ENCODE data around the gene PLCL2.
A peak's percentile ranks its signal among the peaks of the same experiment; 100 is the strongest.

Gene PLCL2

GRCh38 chr3:16868513-16868912 lies 16.2 kb upstream of the PLCL2 start:
- H3K27ac ChIP-seq (ENCODE audit: low read depth, low read length) = no peak overlapping the region
- H3K9me3 ChIP-seq (ENCODE audit: control insufficient read depth, insufficient read depth, low read length) = no peaks in the 10 kb centered on the region
- H3K9ac ChIP-seq (ENCODE audit: low read depth, low read length) = no peak overlapping the region
- no peaks in the 10 kb centered on the region for H3K36me3 ChIP-seq (ENCODE audit: control insufficient read depth, insufficient read depth, low read length)
- H3K4me3 ChIP-seq (ENCODE audit: low read depth, low read length) = no peak overlapping the region
- H3K4me1 ChIP-seq (ENCODE audit: control insufficient read depth, insufficient read depth, low read length) = peaks cover 2% of the 10 kb centered on the region; the same call in 1 of the 2 replicates
- H3K27me3 ChIP-seq (ENCODE audit: control insufficient read depth, insufficient read depth, low read length) = no peaks in the 10 kb centered on the region

- Histone ChIP-seq H3K36me3 (ENCODE audit: control insufficient read depth, insufficient read depth, low read length) (no peaks in the 10 kb centered on the region), H3K9me3 (ENCODE audit: control insufficient read depth, insufficient read depth, low read length) (no peaks in the 10 kb centered on the region), H3K4me3 (ENCODE audit: low read depth, low read length) (no peak overlapping the region), H3K4me1 (ENCODE audit: control insufficient read depth, insufficient read depth, low read length) (peaks cover 2% of the 10 kb centered on the region; the same call in 1 of the 2 replicates), H3K9ac (ENCODE audit: low read depth, low read length) (no peak overlapping the region), H3K27me3 (ENCODE audit: control insufficient read depth, insufficient read depth, low read length) (no peaks in the 10 kb centered on the region), H3K27ac (ENCODE audit: low read depth, low read length) (no peak overlapping the region)
Observed at GRCh38 chr3:16869261-16870005, 15.3 kb upstream of the PLCL2 start.

GRCh38 chr3:16871915-16872842 lies 12.6 kb upstream of the PLCL2 start:
- Histone ChIP-seq H3K9ac (ENCODE audit: low read depth, low read length) (no peak overlapping the region), H3K27ac (ENCODE audit: low read depth, low read length) (no peak overlapping the region), H3K36me3 (ENCODE audit: control insufficient read depth, insufficient read depth, low read length) (no peaks in the 10 kb centered on the region), H3K4me1 (ENCODE audit: control insufficient read depth, insufficient read depth, low read length) (peaks cover 2% of the 10 kb centered on the region; the same call in 1 of the 2 replicates), H3K9me3 (ENCODE audit: control insufficient read depth, insufficient read depth, low read length) (no peaks in the 10 kb centered on the region), H3K27me3 (ENCODE audit: control insufficient read depth, insufficient read depth, low read length) (no peaks in the 10 kb centered on the region), H3K4me3 (ENCODE audit: low read depth, low read length) (no peak overlapping the region)

DNA sequence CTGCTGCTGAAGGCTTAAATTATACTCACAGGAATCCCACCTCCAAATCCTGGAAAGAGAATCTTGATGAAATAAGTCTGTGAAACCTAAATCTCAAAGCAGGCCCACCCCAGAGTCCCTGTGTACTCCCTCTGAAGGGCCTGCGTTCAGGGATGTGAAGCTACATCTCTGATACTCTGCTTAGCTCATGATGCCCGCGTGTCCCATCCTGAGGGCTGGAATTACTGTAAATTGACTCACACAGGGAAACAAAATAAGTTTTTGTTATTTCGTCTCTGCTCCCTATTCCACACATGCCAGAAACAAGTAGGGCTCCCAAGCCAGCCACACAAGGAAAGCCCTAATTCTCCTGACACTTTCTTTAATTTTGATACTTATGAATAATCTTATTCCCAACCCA lies 10.9 kb upstream of the PLCL2 start:
- no peaks in the 10 kb centered on the region for H3K27me3 ChIP-seq (ENCODE audit: control insufficient read depth, insufficient read depth, low read length)
- H3K36me3 ChIP-seq (ENCODE audit: control insufficient read depth, insufficient read depth, low read length) = no peaks in the 10 kb centered on the region
- peaks cover 2% of the 10 kb centered on the region; the same call in 1 of the 2 replicates for H3K4me1 ChIP-seq (ENCODE audit: control insufficient read depth, insufficient read depth, low read length)
- no peak overlapping the region for H3K9ac ChIP-seq (ENCODE audit: low read depth, low read length)
- H3K27ac ChIP-seq (ENCODE audit: low read depth, low read length) = no peak overlapping the region
- H3K4me3 ChIP-seq (ENCODE audit: low read depth, low read length) = no peak overlapping the region
- H3K9me3 ChIP-seq (ENCODE audit: control insufficient read depth, insufficient read depth, low read length) = no peaks in the 10 kb centered on the region

DNA sequence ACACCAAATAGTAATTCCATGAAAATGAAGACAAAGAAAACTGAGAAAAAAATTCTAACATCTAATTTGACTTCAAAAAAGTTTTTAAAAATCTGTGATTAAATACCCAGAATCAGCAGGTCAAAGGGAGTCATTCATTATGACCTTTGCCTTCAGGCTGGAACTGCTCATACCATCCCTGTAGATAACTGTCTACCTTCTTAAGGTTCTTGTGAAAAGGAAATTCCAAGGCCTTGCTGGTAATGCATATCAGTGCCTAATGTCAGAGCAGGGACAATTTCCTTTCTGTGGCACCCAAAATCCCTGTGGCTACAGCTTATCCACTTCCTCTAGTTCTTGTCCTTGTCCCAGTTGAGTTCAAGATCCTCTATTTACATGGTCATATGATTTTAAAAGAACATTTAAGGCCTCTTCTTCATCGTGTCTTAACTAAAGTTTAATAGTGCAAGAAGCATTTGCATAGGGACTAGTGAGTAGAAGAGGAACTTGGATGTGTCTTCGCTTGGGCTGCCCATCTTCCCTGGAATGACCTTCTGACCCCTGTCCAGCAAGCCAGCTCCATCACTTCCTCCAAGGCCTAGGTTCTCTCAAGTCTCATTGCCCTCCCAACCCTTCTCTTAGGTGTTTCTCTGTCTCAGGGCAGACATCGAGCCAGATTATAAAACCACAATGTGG lies 8.7 kb upstream of the PLCL2 start:
- no peaks in the 10 kb centered on the region for H3K36me3 ChIP-seq (ENCODE audit: control insufficient read depth, insufficient read depth, low read length)
- H3K27ac ChIP-seq (ENCODE audit: low read depth, low read length) = no peak overlapping the region
- no peaks in the 10 kb centered on the region for H3K9me3 ChIP-seq (ENCODE audit: control insufficient read depth, insufficient read depth, low read length)
- H3K9ac ChIP-seq (ENCODE audit: low read depth, low read length) = no peak overlapping the region
- peaks cover 14% of the 10 kb centered on the region for H3K27me3 ChIP-seq (ENCODE audit: control insufficient read depth, insufficient read depth, low read length)
- H3K4me3 ChIP-seq (ENCODE audit: low read depth, low read length) = no peak overlapping the region
- peaks cover 2% of the 10 kb centered on the region; the same call in 1 of the 2 replicates for H3K4me1 ChIP-seq (ENCODE audit: control insufficient read depth, insufficient read depth, low read length)

- Histone ChIP-seq H3K27me3 (ENCODE audit: control insufficient read depth, insufficient read depth, low read length) (peaks cover 29% of the 10 kb centered on the region), H3K36me3 (ENCODE audit: control insufficient read depth, insufficient read depth, low read length) (no peaks in the 10 kb centered on the region), H3K4me1 (ENCODE audit: control insufficient read depth, insufficient read depth, low read length) (0 out of 2 replicates have a peak, but pooled peaks cover 2% of the 10 kb centered on the region), H3K9ac (ENCODE audit: low read depth, low read length) (no peak overlapping the region), H3K9me3 (ENCODE audit: control insufficient read depth, insufficient read depth, low read length) (no peaks in the 10 kb centered on the region), H3K4me3 (ENCODE audit: low read depth, low read length) (no peak overlapping the region), H3K27ac (ENCODE audit: low read depth, low read length) (no peak overlapping the region)
Observed at GRCh38 chr3:16877505-16877904, 7.2 kb upstream of the PLCL2 start.

GRCh38 chr3:16877911-16878310 lies 6.8 kb upstream of the PLCL2 start:
- Histone ChIP-seq H3K9me3 (ENCODE audit: control insufficient read depth, insufficient read depth, low read length) (no peaks in the 10 kb centered on the region), H3K4me1 (ENCODE audit: control insufficient read depth, insufficient read depth, low read length) (0 out of 2 replicates have a peak, but pooled peaks cover 6% of the 10 kb centered on the region), H3K36me3 (ENCODE audit: control insufficient read depth, insufficient read depth, low read length) (no peaks in the 10 kb centered on the region), H3K27me3 (ENCODE audit: control insufficient read depth, insufficient read depth, low read length) (peaks cover 33% of the 10 kb centered on the region), H3K9ac (ENCODE audit: low read depth, low read length) (no peak overlapping the region), H3K27ac (ENCODE audit: low read depth, low read length) (no peak overlapping the region), H3K4me3 (ENCODE audit: low read depth, low read length) (no peak overlapping the region)

- Histone ChIP-seq H3K4me1 (ENCODE audit: control insufficient read depth, insufficient read depth, low read length) (peaks cover 26% of the 10 kb centered on the region), H3K27me3 (ENCODE audit: control insufficient read depth, insufficient read depth, low read length) (peaks cover 64% of the 10 kb centered on the region), H3K9me3 (ENCODE audit: control insufficient read depth, insufficient read depth, low read length) (no peaks in the 10 kb centered on the region), H3K27ac (ENCODE audit: low read depth, low read length) (no peak overlapping the region), H3K4me3 (ENCODE audit: low read depth, low read length) (no peak overlapping the region), H3K9ac (ENCODE audit: low read depth, low read length) (no peak overlapping the region), H3K36me3 (ENCODE audit: control insufficient read depth, insufficient read depth, low read length) (no peaks in the 10 kb centered on the region)
Observed at GRCh38 chr3:16881896-16882630, 2.7 kb upstream of the PLCL2 start.

- Histone ChIP-seq H3K4me1 (ENCODE audit: control insufficient read depth, insufficient read depth, low read length) (peaks cover 36% of the 10 kb centered on the region), H3K27me3 (ENCODE audit: control insufficient read depth, insufficient read depth, low read length) (peaks cover 64% of the 10 kb centered on the region), H3K9ac (ENCODE audit: low read depth, low read length) (no peak overlapping the region), H3K36me3 (ENCODE audit: control insufficient read depth, insufficient read depth, low read length) (no peaks in the 10 kb centered on the region), H3K9me3 (ENCODE audit: control insufficient read depth, insufficient read depth, low read length) (no peaks in the 10 kb centered on the region), H3K4me3 (ENCODE audit: low read depth, low read length) (peak overlapping the region; percentile 82), H3K27ac (ENCODE audit: low read depth, low read length) (no peak overlapping the region)
Observed at GRCh38 chr3:16883057-16883722, 1.6 kb upstream of the PLCL2 start.

- Histone ChIP-seq H3K4me1 (ENCODE audit: control insufficient read depth, insufficient read depth, low read length) (peaks cover 36% of the 10 kb centered on the region), H3K4me3 (ENCODE audit: low read depth, low read length) (peak overlapping the region; percentile 82), H3K9me3 (ENCODE audit: control insufficient read depth, insufficient read depth, low read length) (no peaks in the 10 kb centered on the region), H3K36me3 (ENCODE audit: control insufficient read depth, insufficient read depth, low read length) (no peaks in the 10 kb centered on the region), H3K27ac (ENCODE audit: low read depth, low read length) (no peak overlapping the region), H3K27me3 (ENCODE audit: control insufficient read depth, insufficient read depth, low read length) (peaks cover 64% of the 10 kb centered on the region), H3K9ac (ENCODE audit: low read depth, low read length) (no peak overlapping the region)
Observed at GRCh38 chr3:16883723-16884083, 1.1 kb upstream of the PLCL2 start.

All from HUES48 (cell line).